ELF-1 (cell line): ENCODE measurements around the gene AMN.
"Not testable (repeated sequence)": the region's sequence is repeated elsewhere in the genome, so short reads cannot be mapped to it uniquely, and the experiment has no call there.

Experiments
- DNase-seq: peaks from one replicate; pipeline ENCODE4 v3.0.0-alpha.2; 2016; ENCODE audit warnings: low read depth, low spot score

The AMN gene

DNA sequence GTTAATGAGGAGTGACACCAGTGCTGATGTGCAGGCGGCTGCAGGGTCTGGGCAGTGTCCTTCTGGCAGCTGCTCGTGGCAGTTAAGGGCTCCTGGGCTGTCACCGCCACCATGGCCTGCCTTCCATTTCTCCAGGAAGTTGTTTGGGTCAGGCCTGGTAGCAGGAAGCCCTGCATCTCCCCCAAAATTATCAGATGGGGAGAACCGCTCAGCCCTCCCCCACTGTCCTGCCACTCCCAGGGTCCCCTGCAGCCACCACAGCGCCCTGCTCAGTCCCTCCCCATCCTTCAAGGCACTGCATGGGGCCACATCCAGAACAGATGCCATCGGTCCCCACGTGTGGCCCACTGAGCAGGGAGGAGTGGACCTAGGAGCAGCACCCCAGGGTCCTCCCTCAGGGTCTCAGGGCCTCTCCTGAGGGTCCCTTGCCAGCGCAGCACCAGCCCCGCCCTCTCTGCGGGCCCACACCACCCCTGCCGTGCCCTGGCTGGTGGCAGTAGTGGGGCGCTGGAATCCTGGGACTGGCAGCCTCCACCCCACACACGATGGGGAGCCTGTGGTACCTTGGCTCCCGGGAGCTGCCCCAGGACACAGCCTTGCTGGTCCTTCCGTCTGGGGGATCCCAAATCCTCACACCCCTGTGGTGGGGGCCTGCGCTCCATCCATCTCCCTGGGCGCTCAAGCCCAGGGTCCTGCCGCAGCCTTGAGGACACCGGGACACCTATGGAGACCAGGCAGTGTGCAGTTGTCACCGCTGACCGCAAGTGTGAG, 10.3 kb upstream of the AMN start:
- DNase-seq: no peak

DNA sequence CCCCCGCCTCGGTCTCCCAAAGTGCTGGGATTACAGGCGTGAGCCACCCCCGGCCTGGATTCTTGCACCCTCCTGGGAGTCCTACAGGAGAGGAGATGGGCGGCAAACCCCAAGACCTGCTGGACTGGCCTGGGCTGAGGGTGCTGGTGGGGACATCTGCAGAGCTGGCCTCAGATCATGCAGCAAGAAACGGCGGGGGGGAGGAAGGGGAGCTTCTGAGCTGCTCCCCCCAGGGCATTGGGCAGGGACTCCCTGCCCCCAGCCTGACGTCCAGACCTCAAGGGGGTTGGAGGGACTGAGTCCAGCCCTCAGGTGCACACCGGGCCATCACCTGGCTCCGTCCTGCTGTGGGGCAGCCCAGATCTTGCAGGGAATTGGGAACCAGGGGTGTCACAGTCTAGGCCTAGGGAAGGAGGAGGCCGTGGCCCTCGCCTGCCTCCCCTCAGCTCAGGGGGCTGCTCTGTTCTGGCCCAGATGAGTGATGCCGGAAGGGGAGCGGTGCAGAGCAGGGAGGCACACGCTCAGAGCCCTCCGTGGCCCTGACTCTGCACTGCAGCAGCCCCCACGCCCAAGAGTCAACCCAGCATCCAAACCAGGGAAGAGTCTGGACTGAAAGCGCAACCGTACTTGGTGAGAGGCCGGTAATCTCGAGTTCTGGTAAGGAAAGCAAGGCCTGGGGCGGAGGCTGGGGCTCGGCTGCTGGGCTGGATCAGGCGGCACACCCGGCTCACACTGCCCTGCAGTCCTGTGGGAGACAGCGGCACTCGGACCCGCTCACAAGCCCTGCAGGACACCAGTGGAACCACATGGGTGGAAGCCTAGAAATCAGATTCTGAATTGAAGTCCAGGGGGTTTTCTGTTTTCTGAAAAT, 8.9 kb upstream of the AMN start:
- no peak for DNase-seq

DNA sequence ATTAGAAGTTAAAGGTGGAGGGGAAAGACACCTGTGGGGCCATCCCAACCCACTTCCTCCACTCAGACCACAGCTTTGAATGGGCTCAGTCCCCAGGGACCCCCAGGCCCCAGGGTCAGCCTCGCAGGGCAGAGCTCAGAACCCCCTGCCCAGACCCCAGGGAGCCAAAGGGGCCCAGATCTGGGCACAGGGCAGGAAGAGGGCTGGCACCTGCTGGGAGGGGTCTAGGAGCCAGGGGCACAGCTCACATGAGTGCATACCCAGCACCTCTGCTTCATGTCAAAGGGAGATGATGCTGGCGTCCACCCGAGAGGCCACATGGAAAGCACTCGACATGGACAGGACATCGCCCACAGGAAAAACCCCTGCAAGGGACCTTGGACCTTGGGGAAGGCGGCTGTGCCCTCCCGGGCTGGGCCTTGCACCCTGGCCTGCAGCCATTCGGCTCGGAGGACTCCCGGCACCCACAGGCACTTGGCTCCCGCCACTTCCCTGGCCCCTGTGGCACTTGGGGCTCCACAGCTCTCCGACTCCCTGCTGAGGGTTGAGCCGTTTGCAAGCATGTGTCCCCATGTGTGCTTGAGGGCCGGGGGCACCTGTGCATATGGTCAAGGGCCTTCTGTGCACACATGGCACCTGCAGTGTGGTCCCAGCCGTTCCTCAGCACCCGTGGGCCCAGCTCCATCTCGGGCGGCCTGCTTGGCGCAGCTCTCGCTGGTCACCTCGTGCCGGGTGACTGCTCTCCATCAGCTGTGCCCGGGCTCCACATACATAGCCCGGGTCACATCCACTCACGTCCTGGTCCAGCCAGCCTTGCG, 7.8 kb upstream of the AMN start:
- no peak for DNase-seq

DNA sequence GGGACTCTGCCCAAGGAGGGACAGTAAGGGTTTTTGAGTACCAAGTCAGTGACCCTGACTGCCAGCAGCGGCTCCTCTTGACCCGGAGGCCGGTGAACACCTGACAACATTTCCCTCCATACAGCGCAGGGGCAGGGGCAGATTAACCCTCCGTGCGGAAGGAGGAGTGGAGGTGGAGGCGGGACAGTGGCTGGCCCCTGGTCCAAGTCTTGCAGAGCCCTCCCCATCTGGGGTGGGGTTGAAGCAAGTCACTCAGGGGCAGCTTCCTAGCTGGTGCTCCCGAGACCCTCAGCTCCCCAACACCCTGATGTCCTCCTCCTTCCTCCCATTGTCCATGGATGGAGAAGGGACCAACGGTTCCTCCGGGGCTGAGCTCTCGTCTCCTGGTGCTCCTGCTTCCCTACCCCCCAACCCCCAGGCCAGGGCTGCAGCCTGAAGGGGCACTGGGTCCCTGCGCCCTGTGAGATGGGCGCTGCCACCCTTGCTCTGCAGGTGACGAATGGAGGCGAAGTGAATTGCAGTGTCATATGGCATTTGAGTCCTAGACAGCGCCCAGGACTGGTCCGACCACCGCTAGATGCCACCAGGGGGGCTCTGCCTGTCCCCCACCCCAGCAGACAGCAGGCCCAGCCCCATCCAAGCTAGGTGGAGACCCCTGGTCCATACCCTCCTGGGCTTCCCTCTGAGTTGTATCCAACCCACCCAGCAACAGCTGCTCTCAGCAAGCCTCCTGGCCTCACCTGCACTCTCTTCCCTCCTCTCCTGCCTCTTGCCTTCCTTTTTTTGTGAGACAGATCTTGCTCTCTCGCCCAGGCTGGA, 7.0 kb upstream of the AMN start:
- no peak for DNase-seq

DNA sequence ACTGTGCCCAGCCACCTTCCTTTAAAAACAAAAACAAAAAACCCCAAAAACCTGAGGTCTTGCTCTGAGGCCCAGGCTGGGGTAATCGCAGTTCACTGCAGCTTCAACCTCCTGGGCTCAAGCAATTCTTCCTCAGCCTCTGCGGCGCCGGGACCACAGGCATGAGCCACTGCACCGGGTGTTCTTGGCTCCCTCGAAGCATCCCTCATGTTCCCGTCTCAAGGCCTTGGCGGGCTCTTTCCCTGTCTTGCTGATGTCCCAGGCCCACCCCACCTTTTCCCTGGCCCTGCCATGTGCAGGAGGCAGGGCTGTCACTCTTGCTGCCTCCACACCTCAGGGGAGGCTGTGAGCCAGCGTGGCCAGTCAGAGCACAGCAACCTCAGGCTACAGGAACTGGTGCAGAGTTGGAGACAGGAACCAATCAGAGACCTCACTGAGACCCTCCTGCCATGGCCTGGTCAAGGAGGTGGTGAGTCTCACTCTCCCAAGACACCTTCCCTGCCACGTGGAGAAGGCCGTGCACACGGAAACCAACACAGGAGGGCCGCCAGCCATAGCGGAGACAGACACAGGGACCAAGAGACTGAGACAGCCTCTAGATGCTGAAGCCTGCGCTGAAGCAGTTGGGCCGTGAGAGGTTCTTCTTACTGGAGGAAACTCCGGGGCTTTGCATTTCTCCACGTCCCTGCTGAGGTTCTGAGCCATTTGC, 6.0 kb upstream of the AMN start:
- DNase-seq: no peak

DNA sequence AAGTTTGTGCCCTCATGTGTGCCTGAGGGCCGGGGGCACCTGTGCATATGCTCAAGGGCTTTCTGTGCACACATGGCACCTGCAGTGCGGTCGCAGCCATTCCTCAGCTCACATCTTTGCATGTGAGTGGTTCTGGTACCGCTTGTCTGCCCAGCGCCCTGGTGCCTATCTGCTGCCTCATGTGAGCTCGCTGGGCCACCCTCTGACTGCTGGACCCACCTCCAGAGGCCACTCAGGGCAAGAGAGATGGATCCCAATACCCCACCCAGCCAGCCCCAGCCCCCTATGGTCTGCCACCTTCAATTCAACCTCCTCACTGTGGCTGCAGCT, 5.4 kb upstream of the AMN start:
- DNase-seq: no peak

DNA sequence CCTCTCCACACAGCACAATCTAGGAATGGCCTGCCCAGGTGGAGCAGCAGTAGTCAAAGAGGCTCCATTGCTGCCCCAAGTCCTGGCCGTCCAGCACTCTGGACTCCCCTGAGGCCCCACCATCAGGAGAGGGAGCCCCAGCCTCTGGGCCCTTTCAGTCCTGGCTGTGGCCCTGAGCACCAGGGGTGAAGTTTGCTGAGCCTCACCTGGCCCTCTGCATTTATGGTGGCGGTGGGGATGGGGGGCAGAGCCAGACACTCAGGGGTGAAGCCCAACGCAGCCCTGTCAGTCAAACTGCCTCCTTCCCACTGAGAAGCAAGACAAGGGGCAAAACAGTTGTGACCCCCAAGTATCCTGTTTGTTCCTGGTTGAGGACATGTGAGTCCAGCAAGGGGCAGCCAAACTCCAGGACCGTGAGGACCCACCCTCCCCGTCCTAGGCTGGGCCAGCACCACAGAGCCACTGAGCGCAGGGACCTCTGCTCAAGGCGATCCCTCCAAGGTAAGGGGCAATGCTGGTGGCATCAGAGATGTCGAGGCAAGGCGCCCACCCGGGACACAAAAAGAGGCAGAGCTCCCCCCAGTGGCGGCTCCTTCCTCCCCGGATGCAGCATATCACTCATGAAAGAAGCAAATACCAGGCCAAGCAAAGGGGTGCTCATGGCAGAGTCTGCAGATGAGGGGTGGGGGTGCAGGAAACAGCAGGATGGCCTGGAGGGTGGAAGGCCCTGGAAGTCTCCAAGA, 4.8 kb upstream of the AMN start:
- DNase-seq: peak; percentile 80

DNA sequence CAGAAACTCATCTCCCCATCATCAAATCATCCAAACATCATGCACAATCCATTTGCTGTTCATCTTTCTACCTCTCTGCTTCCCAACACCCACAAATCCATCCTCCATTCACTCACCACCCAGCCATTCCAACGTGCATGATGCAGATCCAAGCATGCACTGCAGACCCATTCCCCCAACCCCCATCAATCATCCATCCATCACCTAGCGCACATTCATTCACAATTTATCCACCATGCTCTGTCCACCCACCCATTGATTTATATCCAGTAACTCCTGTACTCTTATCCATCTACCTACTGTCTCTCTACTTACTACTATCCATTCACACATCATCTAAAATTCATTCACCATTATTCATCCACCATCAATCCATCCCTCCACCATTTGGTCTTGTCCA, 4.0 kb upstream of the AMN start:
- no peak for DNase-seq

DNA sequence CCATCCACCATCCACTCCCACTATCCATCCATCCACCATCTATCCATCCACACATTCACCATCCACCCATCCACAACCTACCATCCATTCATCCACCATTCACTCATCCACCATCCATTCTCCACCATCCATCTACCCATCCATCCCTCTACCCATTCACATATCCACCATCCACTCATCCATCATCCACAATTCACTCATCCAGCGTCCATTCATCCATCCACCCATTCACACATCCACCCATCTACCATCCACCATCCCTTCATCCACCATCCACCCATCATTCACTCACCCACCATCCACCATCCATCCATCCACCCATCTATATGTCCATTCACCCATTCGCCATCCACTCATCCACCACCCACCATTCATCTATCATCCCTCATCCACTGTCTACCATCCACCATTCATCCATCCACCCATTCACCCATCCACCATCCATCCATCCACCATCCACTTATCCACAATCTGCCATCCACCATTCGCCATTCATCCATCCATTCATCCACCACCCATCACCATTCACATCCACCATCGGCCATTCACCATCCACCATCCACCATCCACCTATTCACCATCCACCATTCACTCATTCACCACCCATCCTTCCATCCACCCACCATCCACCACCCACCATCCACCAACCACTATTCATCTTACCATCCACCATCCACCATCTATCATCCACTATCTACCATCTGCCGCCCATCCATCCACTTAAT, 2.0 kb upstream of the AMN start:
- no peak for DNase-seq

DNA sequence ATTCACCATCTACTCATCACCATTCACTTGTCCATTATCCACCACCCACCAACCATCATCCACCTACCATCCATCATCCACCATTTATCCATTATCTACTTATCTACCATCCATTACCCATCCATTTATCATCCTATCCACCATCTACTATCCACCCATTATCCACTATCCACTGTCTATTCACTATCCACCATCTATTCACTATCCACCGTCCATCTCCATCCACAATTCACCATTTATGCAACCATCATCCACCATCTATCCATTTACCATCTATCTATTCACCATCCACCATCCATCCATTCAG, 1.5 kb upstream of the AMN start:
- no peak for DNase-seq

DNA sequence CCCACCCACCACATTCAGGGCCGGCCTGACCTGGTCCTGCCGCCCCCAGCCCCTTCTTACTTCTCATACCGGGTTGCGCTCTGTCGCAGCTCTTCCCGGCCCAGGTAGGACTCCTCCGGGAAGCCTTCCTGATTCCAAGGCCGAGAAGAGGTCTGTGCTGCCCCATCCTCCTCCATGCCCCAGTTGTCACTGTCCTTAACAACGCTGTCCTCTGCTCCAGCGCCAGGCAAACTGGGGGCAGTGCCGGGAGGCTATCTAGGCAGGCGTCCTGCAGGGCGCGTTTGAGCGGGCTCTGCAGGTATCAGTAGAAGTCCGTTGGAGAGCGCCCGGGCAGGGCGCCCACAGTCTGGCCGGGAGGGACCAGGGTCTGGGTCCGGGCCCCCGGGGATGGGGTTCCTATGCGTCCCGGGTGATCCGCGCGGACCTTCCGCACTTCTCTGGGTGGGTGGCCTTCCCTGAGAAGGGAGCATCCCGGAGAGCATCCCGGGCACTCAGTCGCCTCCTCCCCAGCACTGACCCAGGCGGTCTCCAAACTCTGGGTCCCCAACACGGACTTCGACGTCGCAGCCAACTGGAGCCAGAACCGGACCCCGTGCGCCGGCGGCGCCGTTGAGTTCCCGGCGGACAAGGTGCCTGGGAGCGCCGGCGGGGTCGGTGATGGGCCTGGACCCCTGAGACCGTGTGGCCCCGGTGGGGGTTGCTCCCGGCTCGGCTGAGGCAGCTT, 900 bp downstream of the AMN start:
- DNase-seq: peak; percentile 38

DNA sequence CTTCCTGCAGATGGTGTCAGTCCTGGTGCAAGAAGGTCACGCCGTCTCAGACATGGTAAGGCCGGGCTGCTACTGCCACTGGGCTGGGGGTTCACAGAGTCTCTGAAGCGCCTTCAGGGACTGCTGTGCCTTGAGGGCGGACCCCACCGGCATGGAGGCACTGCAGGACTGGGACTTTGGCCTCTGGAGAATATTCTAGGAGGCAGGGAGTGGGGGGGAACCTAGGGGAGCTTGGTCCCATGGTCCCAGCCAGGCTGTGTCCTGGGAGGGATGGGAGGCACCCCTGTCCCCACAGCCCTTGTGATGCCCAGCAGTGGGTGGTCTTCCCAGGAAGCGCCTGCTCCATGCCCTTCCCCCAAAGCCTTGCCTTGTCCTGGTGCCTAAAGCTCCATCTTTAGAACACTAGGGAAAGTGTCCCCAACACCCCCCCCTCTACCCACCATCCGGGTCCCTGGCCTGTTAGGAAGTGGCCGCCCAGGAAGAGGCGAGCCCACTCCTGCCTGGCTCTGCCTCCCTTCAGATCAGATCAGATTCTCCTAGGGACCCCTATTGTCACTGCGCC, 1.5 kb downstream of the AMN start:
- DNase-seq: no peak

DNA sequence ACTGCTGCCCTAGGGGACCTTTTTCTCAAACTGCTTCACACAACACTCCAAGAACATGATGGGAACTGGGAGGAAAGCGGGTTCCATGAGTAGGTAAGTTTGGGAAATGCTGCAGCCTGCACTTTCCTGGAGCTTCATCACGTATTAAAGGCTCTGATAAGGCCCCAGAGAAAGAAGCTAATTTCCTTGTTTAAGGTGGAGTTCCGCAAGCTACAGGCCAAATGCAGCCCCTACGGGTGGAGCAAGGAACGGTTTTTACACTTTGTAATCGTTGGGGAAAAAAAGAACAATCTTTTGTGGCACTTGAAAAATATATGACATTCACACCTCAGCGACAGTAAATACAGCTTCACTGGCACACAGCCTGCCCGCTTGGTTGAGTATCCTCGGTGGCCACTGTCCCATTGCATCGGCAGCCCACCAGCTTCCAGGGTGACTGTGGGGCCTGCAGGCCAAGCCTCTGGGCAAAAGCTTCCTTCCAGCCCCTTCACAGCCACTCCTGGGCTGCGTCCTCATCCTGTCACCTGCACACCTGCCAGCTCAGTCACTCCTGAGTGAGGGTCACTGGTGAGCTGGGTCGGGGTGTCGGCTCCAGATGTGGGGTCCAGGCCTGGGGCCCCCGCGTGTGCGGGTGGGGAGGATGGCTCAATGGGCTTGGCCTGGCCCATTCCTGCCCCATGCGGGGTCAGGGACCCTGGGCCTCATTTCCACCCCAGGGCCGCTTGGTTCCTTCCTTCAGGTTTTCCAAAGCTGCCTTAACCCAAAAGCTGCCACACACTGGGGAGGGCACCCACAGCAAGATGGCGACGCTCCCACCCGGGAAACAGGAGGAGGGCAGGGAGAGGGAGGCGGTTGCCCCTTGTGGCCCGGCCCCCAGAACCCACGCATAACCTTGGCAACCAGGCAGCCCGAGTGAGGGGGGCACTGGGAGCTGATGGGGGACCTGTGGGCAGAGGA, 2.4 kb downstream of the AMN start:
- no peak for DNase-seq

DNA sequence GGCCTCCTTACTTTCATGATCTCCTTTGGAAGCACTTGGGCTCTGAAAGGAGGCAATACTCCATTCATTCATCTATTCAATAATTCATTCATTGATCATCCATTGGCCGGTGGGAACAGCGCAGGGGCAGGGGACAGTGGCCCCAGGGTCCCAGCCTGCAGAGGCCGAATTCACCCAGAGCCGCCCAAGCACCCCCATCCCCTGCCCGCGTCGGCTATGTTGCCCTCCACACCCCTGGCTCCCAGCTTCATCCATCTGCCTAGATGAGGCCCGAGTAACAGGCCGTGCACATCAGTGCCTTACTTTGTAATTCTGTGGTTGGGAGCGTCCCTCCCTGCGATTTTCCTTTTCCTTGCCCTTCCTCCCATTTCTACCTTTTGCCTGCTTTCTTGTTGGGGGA, 3.2 kb downstream of the AMN start:
- no peak for DNase-seq

DNA sequence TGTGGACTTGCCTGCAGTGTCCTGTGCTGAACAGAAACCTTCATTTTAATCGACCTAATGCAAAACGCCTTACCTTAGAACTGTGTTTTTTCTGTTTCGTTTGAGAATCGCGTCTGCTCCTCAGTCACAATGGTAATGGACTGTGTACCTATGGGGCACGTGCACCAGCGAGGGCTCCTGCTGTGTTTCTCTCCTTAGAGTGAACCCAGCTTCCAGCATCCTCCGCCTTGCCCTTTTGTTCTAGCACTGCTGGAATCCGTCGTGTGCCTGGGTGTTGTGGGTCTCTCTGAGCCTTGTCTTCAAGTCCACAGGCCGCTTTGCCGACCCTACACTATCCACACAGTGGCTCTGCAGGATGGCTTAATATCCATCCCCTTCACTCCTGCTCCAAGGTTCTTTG, 3.6 kb downstream of the AMN start:
- DNase-seq: no peak

DNA sequence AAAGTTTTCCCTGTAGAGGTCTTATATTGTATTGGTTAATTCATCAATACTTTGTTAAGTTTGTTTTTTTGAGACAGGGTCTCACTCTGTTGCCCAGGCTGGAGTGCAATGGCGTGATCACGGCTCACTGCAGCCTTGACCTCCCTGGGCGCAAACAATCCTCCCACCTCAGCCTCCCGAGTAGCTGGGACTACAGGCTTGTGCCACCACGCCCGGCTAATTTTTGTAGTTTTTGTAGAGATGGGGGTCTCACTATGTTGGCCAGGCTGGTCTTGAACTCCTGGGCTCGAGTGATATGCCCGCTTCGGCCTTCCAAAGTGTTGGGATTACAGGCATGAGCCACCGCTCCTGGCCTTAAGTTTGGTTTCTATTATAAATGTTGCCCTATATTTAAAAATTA, 4.4 kb downstream of the AMN start:
- DNase-seq: not testable (repeated sequence)

DNA sequence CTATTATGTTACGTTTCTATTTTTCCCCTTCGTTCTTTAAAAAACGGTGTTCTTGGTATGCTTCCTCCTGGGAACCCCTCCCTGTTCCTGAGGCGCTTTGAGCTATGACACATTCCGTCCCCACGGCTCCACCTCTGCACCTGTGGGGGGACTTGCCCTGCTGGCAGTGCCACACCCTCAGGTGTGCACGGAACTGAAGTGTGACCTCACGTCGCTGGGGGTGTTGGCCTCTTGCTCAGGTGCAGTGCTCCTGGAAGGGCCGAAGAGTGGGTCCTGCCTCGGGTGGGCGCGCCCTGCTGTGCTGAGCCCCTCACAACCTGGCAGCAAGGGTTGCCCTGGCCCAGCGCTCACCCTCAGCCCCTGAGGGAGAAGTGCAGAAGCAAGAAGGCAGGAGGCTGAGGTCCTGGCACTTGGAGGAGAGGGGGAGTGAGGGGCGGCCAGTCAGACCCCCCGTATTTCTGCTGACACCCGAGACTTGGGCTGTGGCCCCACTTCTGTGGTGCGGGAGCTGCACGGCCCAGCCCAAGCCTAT, 4.9 kb downstream of the AMN start:
- DNase-seq: no peak
